Activated naive CD4-positive, alpha-beta T cell treated with anti-CD3 and anti-CD28 coated beads, Interleukin-2, amount 10 ng/mL, durations not matched to agents 7 days and 5 days (primary cell): ENCODE results near the gene NLRC4.
"Not testable (repeated sequence)": the region's sequence is repeated elsewhere in the genome, so short reads cannot be mapped to it uniquely, and the experiment has no call there.

Experiments
- CTCF ChIA-PET: fragments of 350-600 bp; sonication (Branson Sonifier 250); formaldehyde crosslinking; loops from one replicate; lab custom pipeline; 2021; ENCODE audit warnings: antibody characterized with exemption; lab: Charles Lee
- DNase-seq: peaks from one replicate; pipeline ENCODE4 v3.0.0-alpha.2; 2020
- H3K27ac Mint-ChIP-seq: one replicate; pipeline ENCODE4 v1.8.0; 2021; ENCODE audit warnings: mild to moderate bottlenecking, moderate library complexity, mixed read lengths
- H3K27me3 Mint-ChIP-seq: one replicate; pipeline ENCODE4 v1.8.0; 2021; ENCODE audit warnings: mild to moderate bottlenecking, mixed read lengths
- H3K36me3 Mint-ChIP-seq: one replicate; pipeline ENCODE4 v1.8.0; 2021; ENCODE audit warnings: mixed read lengths
- H3K4me1 Mint-ChIP-seq: one replicate; pipeline ENCODE4 v1.8.0; 2021; ENCODE audit warnings: mixed read lengths
- H3K4me3 Mint-ChIP-seq: one replicate; pipeline ENCODE4 v1.8.0; 2021; ENCODE audit warnings: mild to moderate bottlenecking, moderate library complexity, mixed read lengths
- H3K9me3 Mint-ChIP-seq: one replicate; pipeline ENCODE4 v1.8.0; 2021; ENCODE audit warnings: mixed read lengths

Gene NLRC4

DNA sequence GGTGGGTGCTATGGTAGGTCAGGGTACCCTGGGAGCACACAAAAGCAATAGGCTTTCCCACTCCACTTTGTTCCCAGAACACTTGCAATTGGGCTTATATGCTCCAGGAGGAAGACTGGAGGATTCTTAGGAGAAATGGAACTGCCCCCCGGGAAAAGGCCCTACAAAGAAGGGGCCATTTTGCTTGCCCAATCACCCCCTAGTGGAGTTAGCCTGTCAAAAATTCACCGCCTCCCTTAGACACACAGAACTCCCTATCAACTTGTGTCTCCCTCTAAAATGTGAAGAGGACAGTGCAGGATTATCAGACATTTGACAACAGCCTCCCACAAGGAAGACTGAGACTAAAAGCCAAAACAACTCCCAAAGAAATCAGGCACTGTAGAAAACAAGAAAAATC is 36.5 kb downstream of the NLRC4 start:
- H3K4me1 Mint-ChIP-seq, result no peaks in the 10 kb centered on the region
- H3K36me3 Mint-ChIP-seq, result peaks cover 8% of the 10 kb centered on the region
- H3K4me3 Mint-ChIP-seq, result no peak overlapping the region
- no peak overlapping the region for H3K27ac Mint-ChIP-seq
- no peaks in the 10 kb centered on the region for H3K9me3 Mint-ChIP-seq
- CTCF ChIA-PET, result no interaction called here
- H3K27me3 Mint-ChIP-seq, result no peaks in the 10 kb centered on the region
- DNase-seq, result no peak

- Mint-ChIP-seq H3K9me3 (no peaks in the 10 kb centered on the region), H3K4me3 (no peak overlapping the region), H3K27me3 (no peaks in the 10 kb centered on the region), H3K4me1 (no peaks in the 10 kb centered on the region), H3K27ac (no peak overlapping the region), H3K36me3 (peaks cover 15% of the 10 kb centered on the region)
- CTCF ChIA-PET, result no interaction called here
- no peak for DNase-seq
Measured at GRCh38 chr2:32227492-32227891, 37.2 kb downstream of the NLRC4 start.

DNA sequence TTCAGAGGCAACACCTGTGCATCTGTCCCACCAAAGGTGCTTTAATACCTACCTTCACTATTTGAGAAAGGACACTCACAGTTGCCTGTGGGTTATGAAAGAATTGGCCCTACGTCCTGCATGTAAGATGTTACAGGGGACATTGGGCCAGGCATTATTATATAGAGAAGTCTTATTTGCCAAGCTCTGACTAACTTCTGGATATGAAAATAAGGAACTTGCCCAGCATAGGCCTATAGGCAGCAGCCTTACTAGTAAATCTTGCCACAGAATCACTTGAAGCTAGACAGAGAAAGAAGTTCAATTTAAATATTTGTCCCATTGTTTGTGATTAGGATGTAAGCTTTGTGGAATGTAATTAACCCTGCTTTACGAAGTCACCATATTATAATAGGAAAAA is 41.7 kb downstream of the NLRC4 start:
- H3K4me1 Mint-ChIP-seq, result no peaks in the 10 kb centered on the region
- no peak overlapping the region for H3K27ac Mint-ChIP-seq
- CTCF ChIA-PET, result no interaction called here
- H3K36me3 Mint-ChIP-seq, result peaks cover 26% of the 10 kb centered on the region
- DNase-seq, result no peak
- H3K4me3 Mint-ChIP-seq, result no peak overlapping the region
- H3K27me3 Mint-ChIP-seq, result no peaks in the 10 kb centered on the region
- H3K9me3 Mint-ChIP-seq, result no peaks in the 10 kb centered on the region

DNA sequence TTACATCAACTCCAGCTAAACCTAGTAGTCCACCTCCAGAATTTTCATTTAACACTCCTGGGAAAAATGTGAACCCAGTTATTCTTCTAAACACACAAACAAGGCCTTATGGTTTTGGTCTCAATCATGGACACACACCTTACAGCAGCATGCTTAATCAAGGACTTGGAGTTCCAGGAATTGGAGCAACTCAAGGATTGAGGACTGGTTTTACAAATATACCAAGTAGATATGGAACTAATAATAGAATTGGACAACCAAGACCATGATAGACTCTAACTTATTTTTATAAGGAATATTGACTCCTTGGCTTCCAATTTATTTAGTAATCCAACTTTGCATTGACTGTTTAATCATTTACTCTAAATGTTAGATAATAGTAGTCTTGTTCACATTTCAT is 44.2 kb downstream of the NLRC4 start:
- Mint-ChIP-seq H3K36me3 (peaks cover 27% of the 10 kb centered on the region), H3K27me3 (no peaks in the 10 kb centered on the region), H3K4me3 (no peak overlapping the region), H3K9me3 (no peaks in the 10 kb centered on the region), H3K27ac (no peak overlapping the region), H3K4me1 (no peaks in the 10 kb centered on the region)
- DNase-seq, result no peak
- CTCF ChIA-PET, result no interaction called here

GRCh38 chr2:32212295-32212694 is 52.4 kb downstream of the NLRC4 start:
- DNase-seq, result no peak
- Mint-ChIP-seq H3K4me1 (no peaks in the 10 kb centered on the region), H3K36me3 (peaks cover 13% of the 10 kb centered on the region), H3K4me3 (no peak overlapping the region), H3K27ac (no peak overlapping the region), H3K9me3 (no peaks in the 10 kb centered on the region), H3K27me3 (no peaks in the 10 kb centered on the region)
- CTCF ChIA-PET, result interaction anchor here (0.6 to 1.2 kb wide), 2 partner anchors 73 to 522 kb away, joined by 3 read pairs; no protein-coding TSS in a partner anchor

- H3K4me3 Mint-ChIP-seq, result no peak overlapping the region
- no peaks in the 10 kb centered on the region for H3K4me1 Mint-ChIP-seq
- no peaks in the 10 kb centered on the region for H3K27me3 Mint-ChIP-seq
- H3K36me3 Mint-ChIP-seq, result peaks cover 10% of the 10 kb centered on the region
- DNase-seq, result no peak
- H3K27ac Mint-ChIP-seq, result no peak overlapping the region
- H3K9me3 Mint-ChIP-seq, result no peaks in the 10 kb centered on the region
- CTCF ChIA-PET, result no interaction called here
Measured at GRCh38 chr2:32210767-32211408, 53.8 kb downstream of the NLRC4 start.

GRCh38 chr2:32203428-32203827 is 61.3 kb downstream of the NLRC4 start:
- CTCF ChIA-PET, H3K4me1 Mint-ChIP-seq: not testable (repeated sequence)
- H3K36me3 Mint-ChIP-seq, result peaks cover 28% of the 10 kb centered on the region

DNA sequence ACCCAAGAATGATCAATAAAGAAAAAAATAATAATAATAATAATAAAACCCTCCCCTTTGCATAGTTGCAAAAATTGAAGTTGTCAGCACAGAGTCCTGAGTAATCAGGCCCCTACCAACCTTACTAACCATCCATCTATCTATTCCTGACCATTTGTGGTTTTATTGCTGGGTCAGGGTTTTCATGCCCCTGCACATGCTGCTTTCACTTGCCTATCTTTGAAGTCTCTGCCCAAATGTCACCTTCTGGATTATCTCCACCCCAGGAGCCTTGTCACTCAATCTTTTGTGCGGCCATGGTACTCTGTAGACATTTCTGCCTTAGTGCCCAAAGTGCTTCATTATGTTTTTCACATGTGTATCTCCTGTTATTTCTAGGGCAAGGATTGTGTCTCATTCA is 63.9 kb downstream of the NLRC4 start:
- H3K4me1 Mint-ChIP-seq, result no peaks in the 10 kb centered on the region
- no peak overlapping the region for H3K4me3 Mint-ChIP-seq
- CTCF ChIA-PET, result no interaction called here
- no peak overlapping the region for H3K27ac Mint-ChIP-seq
- peaks cover 31% of the 10 kb centered on the region for H3K36me3 Mint-ChIP-seq
- no peaks in the 10 kb centered on the region for H3K9me3 Mint-ChIP-seq
- DNase-seq, result no peak
- H3K27me3 Mint-ChIP-seq, result no peaks in the 10 kb centered on the region

More at GRCh38 chr2:32203428-32203827, 61.3 kb downstream of the NLRC4 start:
- not testable (repeated sequence) for DNase-seq, H3K4me3 Mint-ChIP-seq, H3K27ac Mint-ChIP-seq, H3K27me3 Mint-ChIP-seq, H3K9me3 Mint-ChIP-seq

GRCh38 chr2:32192418-32192817 is 72.3 kb downstream of the NLRC4 start:
- peaks cover 19% of the 10 kb centered on the region for H3K36me3 Mint-ChIP-seq
- H3K4me1 Mint-ChIP-seq, result peaks cover 22% of the 10 kb centered on the region
- H3K9me3 Mint-ChIP-seq, result no peaks in the 10 kb centered on the region
- no peak overlapping the region for H3K4me3 Mint-ChIP-seq
- no peak overlapping the region for H3K27ac Mint-ChIP-seq
- CTCF ChIA-PET, result no interaction called here
- no peak for DNase-seq
- H3K27me3 Mint-ChIP-seq, result no peaks in the 10 kb centered on the region

DNA sequence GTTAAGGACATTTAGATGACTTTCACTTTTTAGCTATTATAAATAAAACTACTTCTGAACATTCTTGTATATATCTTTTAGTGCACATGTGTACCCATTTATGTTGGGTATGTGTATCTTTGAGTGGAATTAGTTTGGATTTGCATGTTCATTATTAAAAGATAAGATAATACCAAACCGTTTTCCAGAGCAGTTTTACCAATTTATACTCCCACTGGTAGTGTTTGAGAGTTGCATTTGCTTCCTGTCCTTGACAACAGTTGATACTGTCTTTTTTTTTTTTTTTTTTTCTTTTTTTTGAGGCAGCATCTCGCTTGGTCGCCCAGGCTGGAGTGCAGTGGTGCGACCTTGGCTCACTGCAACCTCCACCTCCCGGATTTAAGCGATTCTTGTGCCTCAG is 75.7 kb downstream of the NLRC4 start:
- Mint-ChIP-seq H3K36me3 (peaks cover 25% of the 10 kb centered on the region), H3K27ac (no peak overlapping the region)
- CTCF ChIA-PET, result no interaction called here

GRCh38 chr2:32182667-32183066 is 82.0 kb downstream of the NLRC4 start:
- DNase-seq, result no peak
- H3K27me3 Mint-ChIP-seq, result no peaks in the 10 kb centered on the region
- no peak overlapping the region for H3K4me3 Mint-ChIP-seq
- H3K4me1 Mint-ChIP-seq, result no peaks in the 10 kb centered on the region
- no peaks in the 10 kb centered on the region for H3K9me3 Mint-ChIP-seq
- H3K27ac Mint-ChIP-seq, result no peak overlapping the region
- H3K36me3 Mint-ChIP-seq, result peaks cover 19% of the 10 kb centered on the region
- CTCF ChIA-PET, result no interaction called here

More for the DNA sequence above, 75.7 kb downstream of the NLRC4 start:
- Mint-ChIP-seq H3K27me3 (no peaks in the 10 kb centered on the region), H3K4me1 (peaks cover 22% of the 10 kb centered on the region), H3K4me3 (no peak overlapping the region), H3K9me3 (no peaks in the 10 kb centered on the region)
- DNase-seq, result no peak
